Caco-2 (cell line): Measurements from ENCODE around the gene MS4A18. TPM values are rescaled to one million over a fixed set of nuclear protein-coding genes. Genes with fewer than 3 reads are reported as not detected.
A peak's percentile ranks its signal among the peaks of the same experiment; 100 is the strongest.

Experiments used
- BruUV-seq: library from RNA; stranded (reverse); fragments of 400-500 nt; replicated peaks from 2 replicates; lab custom pipeline; 2021; lab: Mats Ljungman, UMichigan
- CTCF ChIA-PET: fragments of 300-600 bp; sonication (Branson Sonifier 250); formaldehyde crosslinking; loops from one replicate; lab custom pipeline; 2022; ENCODE audit warnings: antibody characterized with exemption; lab: Charles Lee
- POLR2A ChIA-PET: fragments of 300-600 bp; sonication (Branson Sonifier 250); formaldehyde crosslinking; loops from one replicate; lab custom pipeline; 2022; ENCODE audit warnings: antibody characterized with exemption; lab: Charles Lee
- DNase-seq, 2 experiments: peaks; one replicate each; pipeline versions ENCODE4 v3.0.0 to v3.0.0-alpha.2; 2020 to 2022
- H3K27me3 ChIP-seq: replicated peaks from 2 replicates; pipeline ENCODE4 v1.6.0; 2011; ENCODE audit warnings: low read length; ENCODE audit not compliant: control insufficient read depth, insufficient read depth
- H3K36me3 ChIP-seq: 2 replicates; pipeline ENCODE4 v1.5.1; 2011; ENCODE audit warnings: low read length; ENCODE audit not compliant: control insufficient read depth, insufficient read depth
- H3K4me1 ChIP-seq: fragments of 250-450 bp; sonication (Bioruptor Pico); 2 replicates; pipeline ENCODE4 v1.5.1; 2020; ENCODE audit warnings: mild to moderate bottlenecking
- H3K4me3 ChIP-seq: 2 replicates; pipeline ENCODE4 v1.5.1; 2011; ENCODE audit warnings: low read depth, mild to moderate bottlenecking, control low read depth, low read length
- H3K9me3 ChIP-seq: fragments of 250-450 bp; sonication (Bioruptor Pico); 2 replicates; pipeline ENCODE4 v1.5.1; 2020; ENCODE audit warnings: mild to moderate bottlenecking, moderate library complexity
- H3K27ac Mint-ChIP-seq: one replicate; pipeline ENCODE4 v1.8.0; 2022; ENCODE audit warnings: mixed read lengths; ENCODE audit not compliant: unreplicated experiment
- H3K27me3 Mint-ChIP-seq: one replicate; pipeline ENCODE4 v1.8.0; 2022; ENCODE audit warnings: mixed read lengths; ENCODE audit not compliant: insufficient read depth, unreplicated experiment
- H3K36me3 Mint-ChIP-seq: one replicate; pipeline ENCODE4 v1.8.0; 2022; ENCODE audit warnings: mild to moderate bottlenecking, mixed read lengths; ENCODE audit not compliant: insufficient read depth, unreplicated experiment
- H3K4me1 Mint-ChIP-seq: one replicate; pipeline ENCODE4 v1.8.0; 2022; ENCODE audit warnings: low read depth, mixed read lengths; ENCODE audit not compliant: unreplicated experiment
- H3K4me3 Mint-ChIP-seq: one replicate; pipeline ENCODE4 v1.8.0; 2022; ENCODE audit warnings: mild to moderate bottlenecking, moderate library complexity, mixed read lengths; ENCODE audit not compliant: unreplicated experiment
- H3K9me3 Mint-ChIP-seq: one replicate; pipeline ENCODE4 v1.8.0; 2022; ENCODE audit warnings: mixed read lengths; ENCODE audit not compliant: unreplicated experiment
- CTCF ChIP-seq, 2 experiments: fragments of 200-600 bp in 1 of 2; IDR thresholded peaks; 1 replicate in 1 of 2; 2 replicates in 1 of 2; pipeline versions ENCODE4 v1.5.1 to v1.8.0; 2011 to 2022; ENCODE audit warnings: antibody characterized with exemption in 1 of 2, control low read depth in 1 of 2, inconsistent platforms in 1 of 2, low read depth in 1 of 2, low read length in 1 of 2, mild to moderate bottlenecking in 1 of 2, moderate library complexity in 1 of 2; ENCODE audit not compliant: insufficient read depth in 1 of 2, severe bottlenecking in 1 of 2, unreplicated experiment in 1 of 2
- intact Hi-C: fragments of 100-400 bp; cut with micrococcal nuclease; formaldehyde crosslinking; loops from one replicate; pipeline ENCODE4 v1.10.0; 2022; ENCODE audit not compliant: unreplicated experiment
- total RNA-seq: library from RNA; stranded (reverse); gene quantifications from 2 replicates; pipeline ENCODE4 v1.2.3, GENCODE V29; 2022

Gene MS4A18
- total RNA-seq, 1 experiment from 2014 or later = not detected

- no peak overlapping the region for H3K4me3 Mint-ChIP-seq
- Histone ChIP-seq H3K9me3 (no peaks in the 10 kb centered on the region), H3K36me3 (no peaks in the 10 kb centered on the region), H3K27me3 (no peaks in the 10 kb centered on the region), H3K4me1 (no peaks in the 10 kb centered on the region), H3K4me3 (no peak overlapping the region)
- CTCF ChIA-PET = no interaction called here
- intact Hi-C loops = no loop called here
- H3K27ac Mint-ChIP-seq = no peak overlapping the region
- H3K27me3 Mint-ChIP-seq = no peaks in the 10 kb centered on the region
- no peaks in the 10 kb centered on the region for H3K4me1 Mint-ChIP-seq
- TF ChIP-seq CTCF (IDR thresholded peaks at IDR 0.05; ENCODE audit: insufficient read depth in 1 of 2, low read depth in 1 of 2, low read length in 1 of 2, severe bottlenecking in 1 of 2, unreplicated experiment in 1 of 2) = no peak
- BruUV-seq = no TSS peak
- H3K36me3 Mint-ChIP-seq = no peaks in the 10 kb centered on the region
- DNase-seq = no peak
- H3K9me3 Mint-ChIP-seq = no peaks in the 10 kb centered on the region
- POLR2A ChIA-PET = no interaction called here
Measured at GRCh38 chr11:60734279-60734678, 9.8 kb downstream of the MS4A18 start.

- Mint-ChIP-seq H3K4me1 (peaks cover 5% of the 10 kb centered on the region), H3K9me3 (peaks cover 18% of the 10 kb centered on the region), H3K27ac (no peak overlapping the region), H3K36me3 (no peaks in the 10 kb centered on the region), H3K4me3 (no peak overlapping the region), H3K27me3 (no peaks in the 10 kb centered on the region)
- POLR2A ChIA-PET = no interaction called here
- H3K4me3 ChIP-seq = no peak overlapping the region
- peaks cover 22% of the 10 kb centered on the region; the same call in 1 of the 2 replicates for H3K9me3 ChIP-seq
- peaks cover 23% of the 10 kb centered on the region; the same call in 1 of the 2 replicates for H3K4me1 ChIP-seq
- peak in 1 of 2 experiments; percentile 28 for TF ChIP-seq CTCF (IDR thresholded peaks at IDR 0.05; ENCODE audit: insufficient read depth in 1 of 2, low read depth in 1 of 2, low read length in 1 of 2, severe bottlenecking in 1 of 2, unreplicated experiment in 1 of 2)
- CTCF ChIA-PET = no interaction called here
- H3K36me3 ChIP-seq = no peaks in the 10 kb centered on the region
- no peak for DNase-seq
- no TSS peak for BruUV-seq
- intact Hi-C loops = no loop called here
- no peaks in the 10 kb centered on the region for H3K27me3 ChIP-seq
Measured at GRCh38 chr11:60739114-60739513, 14.6 kb downstream of the MS4A18 start.

- intact Hi-C loops = no loop called here
- no TSS peak for BruUV-seq
- H3K27ac Mint-ChIP-seq = no peak overlapping the region
- peaks cover 22% of the 10 kb centered on the region; the same call in 1 of the 2 replicates for H3K9me3 ChIP-seq
- no peak for DNase-seq
- no peak overlapping the region for H3K4me3 ChIP-seq
- no peaks in the 10 kb centered on the region for H3K36me3 Mint-ChIP-seq
- H3K36me3 ChIP-seq = no peaks in the 10 kb centered on the region
- CTCF ChIA-PET = interaction anchor here (0.8 kb wide), 1 partner anchor 31 kb away, joined by 3 read pairs; no protein-coding TSS in a partner anchor
- no peak for TF ChIP-seq CTCF (IDR thresholded peaks at IDR 0.05; ENCODE audit: insufficient read depth in 1 of 2, low read depth in 1 of 2, low read length in 1 of 2, severe bottlenecking in 1 of 2, unreplicated experiment in 1 of 2)
- peaks cover 32% of the 10 kb centered on the region for H3K4me1 ChIP-seq
- H3K9me3 Mint-ChIP-seq = peaks cover 22% of the 10 kb centered on the region
- H3K4me3 Mint-ChIP-seq = no peak overlapping the region
- H3K27me3 Mint-ChIP-seq = no peaks in the 10 kb centered on the region
- POLR2A ChIA-PET = no interaction called here
- peaks cover 14% of the 10 kb centered on the region for H3K4me1 Mint-ChIP-seq
- H3K27me3 ChIP-seq = no peaks in the 10 kb centered on the region
Measured at GRCh38 chr11:60740573-60740972, 16.1 kb downstream of the MS4A18 start.
